IMR-90 (cell line): ENCODE measurements around the gene CMKLR1. TPM values are rescaled to one million over a fixed set of nuclear protein-coding genes. Genes with fewer than 3 reads are reported as not detected.

Experiments used
- ATAC-seq: fragments of 200-7000 bp; cut with Tn5 transposase; 2 replicates; pipeline ENCODE4 v1.9.1; 2020; ENCODE audit warnings: low read depth, mild to moderate bottlenecking, moderate library complexity
- BruUV-seq: library from RNA; stranded (reverse); fragments of 400-500 nt; replicated peaks from 2 replicates; lab custom pipeline; 2021; lab: Mats Ljungman, UMichigan
- CTCF ChIA-PET: fragments of 300-600 bp; formaldehyde crosslinking; extraction: SDS; loops from one replicate; lab custom pipeline; 2021; ENCODE audit warnings: antibody characterized with exemption; lab: Yijun Ruan, JAX
- POLR2A ChIA-PET: fragments of 300-600 bp; sonication (Branson Sonifier 250); formaldehyde crosslinking; loops from one replicate; lab custom pipeline; 2022; ENCODE audit warnings: antibody characterized with exemption; ENCODE audit not compliant: unreplicated experiment; lab: Charles Lee
- DNase-seq: peaks from one replicate; pipeline ENCODE4 v3.0.0; 2013
- H2AFZ ChIP-seq: replicated peaks from 2 replicates; pipeline ENCODE3; 2013; ENCODE audit warnings: low read length, mild to moderate bottlenecking; ENCODE audit not compliant: poor library complexity
- H2AK5ac ChIP-seq: 2 replicates; pipeline ENCODE4 v1.6.1; 2013; ENCODE audit warnings: low read depth, low read length, inconsistent platforms
- H2AK9ac ChIP-seq: replicated peaks from 2 replicates; pipeline ENCODE3; 2013; ENCODE audit warnings: mild to moderate bottlenecking, low read depth, low read length, moderate library complexity; ENCODE audit not compliant: poor library complexity
- H2BK120ac ChIP-seq: 2 replicates; pipeline ENCODE4 v1.6.1; 2013; ENCODE audit warnings: low read depth, low read length, inconsistent platforms
- H2BK15ac ChIP-seq: 3 replicates; pipeline ENCODE4 v1.6.1; 2013; ENCODE audit warnings: low read depth, low read length, inconsistent platforms
- H2BK20ac ChIP-seq: 2 replicates; pipeline ENCODE4 v1.6.1; 2013; ENCODE audit warnings: low read depth, mild to moderate bottlenecking, inconsistent platforms, low read length, moderate library complexity
- H2BK5ac ChIP-seq: 2 replicates; pipeline ENCODE4 v1.6.1; 2013; ENCODE audit warnings: mild to moderate bottlenecking, low read depth, low read length, inconsistent platforms; ENCODE audit not compliant: poor library complexity, severe bottlenecking
- H3K14ac ChIP-seq: replicated peaks from 2 replicates; pipeline ENCODE4 v1.6.1; 2013; ENCODE audit warnings: low read depth, low read length, inconsistent platforms
- H3K18ac ChIP-seq: 2 replicates; pipeline ENCODE4 v1.6.1; 2013; ENCODE audit warnings: low read depth, low read length, control low read depth
- H3K23ac ChIP-seq: 2 replicates; pipeline ENCODE4 v1.6.1; 2013; ENCODE audit warnings: low read depth, low read length, inconsistent platforms
- H3K27ac ChIP-seq: 2 replicates; pipeline ENCODE4 v1.5.1; 2013; ENCODE audit warnings: mild to moderate bottlenecking, control low read depth, low read length; ENCODE audit not compliant: insufficient read depth
- H3K27me3 ChIP-seq: 2 replicates; pipeline ENCODE4 v1.6.1; 2013; ENCODE audit warnings: low read length; ENCODE audit not compliant: control insufficient read depth, insufficient read depth
- H3K36me3 ChIP-seq: 2 replicates; pipeline ENCODE4 v1.6.1; 2013; ENCODE audit warnings: low read length, mixed read lengths; ENCODE audit not compliant: control insufficient read depth, insufficient read depth
- H3K4ac ChIP-seq: 2 replicates; pipeline ENCODE4 v1.6.1; 2013; ENCODE audit warnings: low read depth, low read length, inconsistent platforms
- H3K4me1 ChIP-seq: 2 replicates; pipeline ENCODE4 v1.6.1; 2013; ENCODE audit warnings: low read length, mixed read lengths; ENCODE audit not compliant: control insufficient read depth, insufficient read depth
- H3K4me2 ChIP-seq: 2 replicates; pipeline ENCODE4 v1.6.1; 2013; ENCODE audit warnings: low read depth, mild to moderate bottlenecking, control low read depth, low read length, moderate library complexity
- H3K4me3 ChIP-seq: 2 replicates; pipeline ENCODE4 v1.5.1; 2013; ENCODE audit warnings: low read depth, mild to moderate bottlenecking, control low read depth, low read length, moderate library complexity; ENCODE audit not compliant: insufficient read depth
- H3K56ac ChIP-seq: 2 replicates; pipeline ENCODE4 v1.6.1; 2013; ENCODE audit warnings: low read length, inconsistent platforms; ENCODE audit not compliant: insufficient read depth; ENCODE audit errors: extremely low read depth
- H3K79me1 ChIP-seq, 2 experiments: 2 replicates each; pipeline ENCODE4 v1.6.1; 2013; ENCODE audit warnings: low read length in 2 of 2, inconsistent platforms in 1 of 2, low read depth in 1 of 2
- H3K9ac ChIP-seq: 2 replicates; pipeline ENCODE4 v1.6.1; 2013; ENCODE audit warnings: low read depth, low read length, control low read depth
- H3K9me1 ChIP-seq: 2 replicates; pipeline ENCODE4 v1.6.1; 2013; ENCODE audit warnings: low read length, inconsistent platforms; ENCODE audit not compliant: insufficient read depth
- H3K9me3 ChIP-seq: 2 replicates; pipeline ENCODE4 v1.6.1; 2013; ENCODE audit warnings: low read length; ENCODE audit not compliant: control insufficient read depth, insufficient read depth
- H4K20me1 ChIP-seq: 2 replicates; pipeline ENCODE4 v1.6.1; 2013; ENCODE audit warnings: low read length, inconsistent platforms; ENCODE audit not compliant: insufficient read depth
- H4K5ac ChIP-seq: 2 replicates; pipeline ENCODE4 v1.6.1; 2013; ENCODE audit warnings: mild to moderate bottlenecking, low read depth, low read length, control low read depth
- H4K8ac ChIP-seq, 2 experiments: 2 replicates each; pipeline ENCODE4 v1.6.1; 2013; ENCODE audit warnings: low read depth in 2 of 2, low read length in 2 of 2, control low read depth in 1 of 2, inconsistent platforms in 1 of 2
- H4K91ac ChIP-seq: 2 replicates; pipeline ENCODE4 v1.6.1; 2013; ENCODE audit warnings: low read depth, low read length, inconsistent platforms; ENCODE audit not compliant: insufficient read depth
- FOS ChIP-seq: fragments of 150-350 bp; IDR thresholded peaks from 2 replicates; pipeline ENCODE4 v1.6.1; 2016; ENCODE audit warnings: low read depth, low read length
- WGBS, 2 experiments: methylation state at CpG; one replicate each; pipeline versions ENCODE4 v1.1.5 to v1.1.7; 2013; ENCODE audit warnings: missing lambda C conversion rate in 2 of 2; ENCODE audit not compliant: insufficient read length in 1 of 2; ENCODE audit errors: extremely low coverage in 2 of 2; 5-methylcytosine and 5-hydroxymethylcytosine counted together
- dilution Hi-C: fragments of 300-500 bp; cut with HindIII; formaldehyde crosslinking; loops from one replicate; pipeline ENCODE4 v1.14.3; 2018; ENCODE audit warnings: low sequenced_read_pairs; ENCODE audit not compliant: unreplicated experiment
- in situ Hi-C: fragments of 300-500 bp; cut with MboI; formaldehyde crosslinking; loops from 3 replicates; pipeline ENCODE4 v1.14.3; 2019; ENCODE audit warnings: low sequenced_read_pairs, inconsistent platforms, mixed read lengths
- intact Hi-C: fragments of 100-400 bp; cut with micrococcal nuclease; formaldehyde crosslinking; loops from 2 replicates; pipeline ENCODE4 v1.10.0; 2022
- polyA plus RNA-seq, 3 experiments: library from polyadenylated mRNA; depleted of rRNA; stranded (reverse); fragments of >200 nt; gene quantifications; 2 replicates each; pipeline ENCODE4 v1.2.3, GENCODE V29; 2012; ENCODE audit warnings: low replicate concordance in 1 of 3
- total RNA-seq: library from RNA; depleted of rRNA; stranded (reverse); fragments of >200 nt; gene quantifications from 2 replicates; pipeline ENCODE4 v1.2.3, GENCODE V29; 2012
- TF ChIP-seq, protein P1 (sequence below): fragments of 150-350 bp; IDR thresholded peaks from 2 replicates; pipeline ENCODE4 v1.6.1; 2016; ENCODE audit warnings: low read depth, mild to moderate bottlenecking, low read length, moderate library complexity, borderline replicate concordance

Gene CMKLR1
- total and polyA plus RNA-seq, 2 of the 4 experiments (the other 2 are of a cell fraction) = not detected

DNA sequence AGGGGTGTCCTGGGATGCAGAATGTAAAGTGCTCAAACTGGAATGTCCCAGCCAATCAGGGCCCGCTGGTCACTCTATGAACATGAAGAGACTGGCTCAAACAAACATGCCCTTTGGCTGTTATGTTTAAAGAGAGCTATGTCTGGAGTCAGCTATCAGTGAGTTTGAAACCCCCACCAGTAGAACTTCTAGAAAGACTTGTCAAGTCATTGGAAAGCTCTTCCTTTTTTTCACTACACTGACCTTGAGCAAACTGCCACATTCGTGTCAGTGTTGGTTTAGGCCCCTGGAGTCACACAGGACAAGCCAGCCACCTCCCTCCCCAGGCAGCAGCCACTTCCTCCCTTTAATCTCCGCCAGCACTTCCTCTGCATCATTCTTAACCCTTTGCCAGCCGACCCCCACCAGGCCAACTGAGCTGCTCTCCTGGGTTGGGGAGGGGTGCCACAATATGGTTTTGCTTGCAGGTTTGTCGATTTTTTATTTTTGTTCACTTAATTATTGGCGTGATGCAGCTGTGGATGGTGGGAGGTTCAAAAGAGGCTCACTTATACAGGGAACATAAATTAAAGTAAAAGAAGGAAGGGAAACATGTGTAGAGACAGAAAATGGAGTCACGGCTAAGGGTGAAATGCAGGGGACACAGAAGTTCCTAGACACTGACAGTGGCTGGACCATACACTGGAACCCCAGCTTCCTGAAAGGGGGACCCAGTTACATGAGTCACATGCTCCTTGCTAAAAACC is 25.3 kb downstream of the CMKLR1 start:
- Histone ChIP-seq H4K91ac (no peak overlapping the region), H4K20me1 (no peaks in the 10 kb centered on the region), H3K9ac (no peak overlapping the region), H2BK5ac (no peak overlapping the region), H3K18ac (no peak overlapping the region), H4K8ac (no peak overlapping the region), H3K56ac (no peak overlapping the region), H2AK9ac (no peak overlapping the region), H3K4ac (no peak overlapping the region), H2AFZ (no peak overlapping the region), H2AK5ac (no peak overlapping the region), H3K27me3 (no peaks in the 10 kb centered on the region), H3K9me1 (no peaks in the 10 kb centered on the region), H3K9me3 (no peaks in the 10 kb centered on the region), H2BK120ac (no peak overlapping the region), H2BK20ac (no peak overlapping the region), H3K4me1 (no peaks in the 10 kb centered on the region), H3K23ac (no peak overlapping the region), H3K4me3 (no peak overlapping the region), H4K5ac (no peak overlapping the region), H3K4me2 (no peak overlapping the region), H3K36me3 (no peaks in the 10 kb centered on the region), H3K14ac (no peak overlapping the region), H2BK15ac (no peak overlapping the region), H3K79me1 (no peaks in the 10 kb centered on the region), H3K27ac (no peak overlapping the region)
- no TSS peak for BruUV-seq
- no CpG with 5 or more reads among the region's 7 CpGs for WGBS, 2 experiments
- no peak for ATAC-seq
- dilution Hi-C loops = no loop called here
- intact Hi-C loops = no loop called here
- CTCF ChIA-PET = no interaction called here
- TF ChIP-seq, protein P1, sequence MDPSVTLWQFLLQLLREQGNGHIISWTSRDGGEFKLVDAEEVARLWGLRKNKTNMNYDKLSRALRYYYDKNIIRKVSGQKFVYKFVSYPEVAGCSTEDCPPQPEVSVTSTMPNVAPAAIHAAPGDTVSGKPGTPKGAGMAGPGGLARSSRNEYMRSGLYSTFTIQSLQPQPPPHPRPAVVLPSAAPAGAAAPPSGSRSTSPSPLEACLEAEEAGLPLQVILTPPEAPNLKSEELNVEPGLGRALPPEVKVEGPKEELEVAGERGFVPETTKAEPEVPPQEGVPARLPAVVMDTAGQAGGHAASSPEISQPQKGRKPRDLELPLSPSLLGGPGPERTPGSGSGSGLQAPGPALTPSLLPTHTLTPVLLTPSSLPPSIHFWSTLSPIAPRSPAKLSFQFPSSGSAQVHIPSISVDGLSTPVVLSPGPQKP = no peak
- no peak for TF ChIP-seq FOS
- in situ Hi-C loops = no loop called here
- DNase-seq = no peak
- POLR2A ChIA-PET = no interaction called here
